Renal cortical epithelial cell (primary cell): Measurements from ENCODE around the gene SLC38A4. TPM values are rescaled to one million over a fixed set of nuclear protein-coding genes. Genes with fewer than 3 reads are reported as not detected.
"Not testable (repeated sequence)": the region's sequence is repeated elsewhere in the genome, so short reads cannot be mapped to it uniquely, and the experiment has no call there.

ENCODE experiments used
- DNase-seq: peaks from one replicate; pipeline ENCODE4 v3.0.0-alpha.2; 2011; ENCODE audit warnings: low read depth
- total RNA-seq: library from RNA; depleted of rRNA; stranded (reverse); fragments of >200 nt; gene quantifications from 2 replicates; pipeline ENCODE4 v1.2.3, GENCODE V29; 2014

SLC38A4 gene, protein sequence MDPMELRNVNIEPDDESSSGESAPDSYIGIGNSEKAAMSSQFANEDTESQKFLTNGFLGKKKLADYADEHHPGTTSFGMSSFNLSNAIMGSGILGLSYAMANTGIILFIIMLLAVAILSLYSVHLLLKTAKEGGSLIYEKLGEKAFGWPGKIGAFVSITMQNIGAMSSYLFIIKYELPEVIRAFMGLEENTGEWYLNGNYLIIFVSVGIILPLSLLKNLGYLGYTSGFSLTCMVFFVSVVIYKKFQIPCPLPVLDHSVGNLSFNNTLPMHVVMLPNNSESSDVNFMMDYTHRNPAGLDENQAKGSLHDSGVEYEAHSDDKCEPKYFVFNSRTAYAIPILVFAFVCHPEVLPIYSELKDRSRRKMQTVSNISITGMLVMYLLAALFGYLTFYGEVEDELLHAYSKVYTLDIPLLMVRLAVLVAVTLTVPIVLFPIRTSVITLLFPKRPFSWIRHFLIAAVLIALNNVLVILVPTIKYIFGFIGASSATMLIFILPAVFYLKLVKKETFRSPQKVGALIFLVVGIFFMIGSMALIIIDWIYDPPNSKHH
- total RNA-seq, result under 0.01 TPM in 1 of 2 replicates, not detected in the other

DNA sequence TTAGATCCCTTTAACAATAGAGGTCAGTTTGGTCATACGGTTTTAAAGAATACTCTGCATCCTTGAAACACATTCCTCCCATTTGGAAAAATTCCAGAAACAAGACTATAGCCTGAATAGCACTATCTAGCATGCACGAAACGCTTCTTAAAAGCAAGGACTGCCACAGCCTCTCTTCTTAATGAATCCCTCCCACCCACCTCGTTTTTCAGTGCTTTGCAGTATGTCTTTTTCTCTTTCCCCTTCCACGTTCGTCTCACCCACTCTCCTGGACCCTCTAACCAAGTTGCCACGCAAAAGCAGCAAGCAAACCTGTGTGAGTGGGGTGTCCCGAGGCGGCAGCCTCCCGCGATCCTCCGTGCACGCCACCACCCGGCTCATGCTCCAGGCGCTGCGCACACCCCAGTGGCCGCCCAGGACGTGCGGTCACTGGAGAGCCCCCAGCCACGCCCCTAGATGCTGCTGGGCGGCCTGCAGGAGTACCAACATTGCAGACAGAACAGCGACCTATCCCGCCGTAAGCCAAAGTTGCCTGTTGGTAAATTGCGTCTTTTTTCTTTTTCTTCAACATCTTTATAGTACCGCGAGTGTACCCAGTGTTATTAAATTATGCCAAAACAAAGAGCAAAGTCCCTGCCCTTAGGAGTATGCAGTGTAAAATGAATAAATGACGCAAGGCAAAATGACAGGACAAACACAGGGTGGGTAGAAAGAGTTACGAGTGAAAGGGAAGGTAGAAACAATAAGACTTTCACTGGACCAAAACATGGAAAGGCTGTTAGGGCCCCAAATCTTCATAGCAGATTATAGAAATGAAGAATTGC, at the start of gene SLC38A4:
TSS of gene SLC38A4 (minus strand) at position 407 of the 824 bp plus-strand sequence. CDS start 32,926 bp downstream, outside the sequence.
- DNase-seq, result peak; percentile 41

DNA sequence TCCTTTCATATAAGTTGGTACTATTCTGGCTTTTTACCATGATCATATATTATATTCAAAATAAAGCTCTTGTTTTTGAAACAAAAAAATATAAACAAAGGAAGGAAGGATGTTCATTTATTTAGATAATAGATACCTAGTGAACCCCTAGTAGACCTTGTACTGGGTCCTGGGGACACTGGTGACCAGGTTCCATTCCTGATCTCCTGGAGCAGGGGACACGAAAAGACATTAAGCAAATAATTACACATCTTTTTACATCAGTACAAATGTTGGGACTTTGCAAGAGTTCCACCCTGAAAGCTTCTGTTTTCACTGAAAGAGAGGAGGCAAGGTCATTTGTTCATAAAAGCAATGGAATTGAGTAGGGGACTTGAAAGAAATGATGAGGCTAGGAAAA, 49.3 kb upstream of the SLC38A4 start:
- DNase-seq, result no peak

DNA sequence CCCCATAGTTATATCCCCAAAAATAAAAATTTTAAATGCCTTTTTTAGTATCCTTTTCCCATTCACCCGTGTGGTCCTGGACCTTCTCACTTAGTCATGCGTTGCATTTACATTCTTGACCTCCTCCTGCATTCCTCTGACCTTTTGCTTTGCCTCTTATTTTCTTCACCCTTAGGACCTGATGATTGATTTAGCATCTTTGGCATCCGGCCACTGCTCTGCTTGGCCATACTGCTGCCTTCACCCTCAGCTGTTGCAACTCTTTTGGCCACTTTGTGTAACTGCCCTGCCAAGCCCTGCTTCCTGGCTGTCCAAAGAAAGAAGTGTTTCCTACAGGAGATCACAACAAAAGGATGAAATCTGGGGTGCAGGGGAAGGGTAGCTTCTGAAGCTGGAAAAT, 48.8 kb upstream of the SLC38A4 start:
- DNase-seq, result peak; percentile 66

DNA sequence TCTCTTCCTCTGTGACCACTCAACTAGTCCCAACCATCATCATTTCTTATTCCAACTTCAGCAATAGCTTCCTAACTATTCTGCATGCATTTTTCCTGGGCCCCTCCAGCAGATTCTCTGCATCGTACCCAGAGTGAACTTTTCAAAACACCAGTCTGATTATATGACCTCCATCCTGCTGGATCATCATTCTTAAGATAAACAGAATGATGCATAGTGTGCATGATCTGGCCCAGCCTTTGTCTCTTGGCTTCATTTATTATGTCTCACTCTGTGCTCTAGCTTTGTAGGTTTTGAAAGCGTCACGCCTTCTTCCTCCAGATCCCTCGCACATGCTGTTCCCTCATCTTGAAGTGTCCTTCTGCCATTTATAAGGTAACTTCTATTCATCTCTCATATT, 46.3 kb upstream of the SLC38A4 start:
- DNase-seq, result no peak

DNA sequence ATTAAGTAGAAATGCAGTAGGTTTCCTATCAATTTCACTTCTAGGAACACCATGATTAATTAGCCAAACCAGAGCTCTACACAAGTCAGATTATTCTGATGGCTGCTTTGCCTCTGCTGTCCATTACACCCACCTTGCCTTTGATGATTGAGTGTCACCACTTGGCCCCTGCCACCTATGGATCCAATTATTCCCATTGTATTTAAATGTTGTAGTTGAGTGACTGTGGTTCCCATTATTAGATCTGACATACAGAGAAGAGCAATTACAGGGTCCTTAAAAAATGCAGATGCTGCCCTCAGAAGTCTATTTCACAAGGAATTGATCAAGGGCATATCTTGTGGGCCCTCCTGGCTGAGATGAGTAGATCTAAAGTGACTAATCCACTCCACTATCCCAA, 39.5 kb upstream of the SLC38A4 start:
- DNase-seq, result no peak

DNA sequence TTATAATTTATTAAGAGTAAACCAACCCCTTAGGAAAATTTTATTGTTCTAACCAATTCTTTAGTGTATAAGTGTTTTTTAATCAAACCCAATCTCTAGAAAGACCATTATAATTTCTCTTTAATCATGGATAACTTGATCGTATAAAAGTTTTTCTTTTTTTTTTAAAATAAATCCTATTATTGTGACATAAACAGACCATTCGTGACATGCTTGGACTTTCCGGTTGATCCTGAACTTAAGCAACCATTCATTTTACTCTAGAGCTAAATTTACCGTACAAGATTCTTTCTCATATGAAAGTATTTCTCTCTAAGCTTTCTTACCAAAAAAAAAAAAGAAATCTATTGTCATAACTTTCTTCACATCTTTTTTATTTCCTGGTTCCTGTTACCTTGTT, 32.6 kb upstream of the SLC38A4 start:
- DNase-seq, result no peak

DNA sequence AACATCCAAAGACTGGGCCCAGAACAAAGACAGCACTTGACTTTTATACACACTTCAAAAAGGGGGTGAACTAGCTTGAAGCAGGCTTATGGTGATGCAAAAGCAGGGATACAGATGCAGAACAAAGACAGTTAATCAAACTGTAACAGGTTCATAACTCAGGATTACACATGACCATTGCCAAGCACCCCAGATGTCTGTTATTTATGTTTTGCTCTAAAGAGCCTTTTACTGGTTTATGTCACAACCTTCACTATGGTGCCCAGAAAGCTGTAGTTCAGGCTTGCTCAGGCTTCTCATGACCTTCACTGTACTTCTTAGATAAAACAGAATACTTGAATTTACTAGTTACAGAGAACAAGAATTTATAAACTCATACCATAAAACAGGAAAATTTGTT, 31.7 kb upstream of the SLC38A4 start:
- DNase-seq, result no peak

DNA sequence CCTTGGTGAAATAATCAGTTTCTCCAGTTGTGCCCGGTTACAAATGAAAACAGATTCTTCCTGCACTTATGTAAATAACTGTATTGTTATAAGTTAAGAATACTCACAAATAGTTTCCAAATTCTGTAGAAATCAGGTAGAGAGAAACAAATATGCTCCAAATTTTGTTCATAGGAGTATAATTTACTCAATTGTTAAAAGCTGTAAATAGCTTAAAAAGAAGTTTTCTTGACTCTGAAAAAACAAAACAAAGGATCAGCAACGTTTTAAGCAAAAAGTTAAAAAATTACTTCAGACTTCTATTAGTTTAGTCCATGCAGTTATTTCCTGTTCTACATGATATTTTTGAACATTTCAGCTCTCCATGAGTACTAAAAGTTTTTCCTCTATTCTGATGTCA, 30.0 kb upstream of the SLC38A4 start:
- DNase-seq, result no peak

DNA sequence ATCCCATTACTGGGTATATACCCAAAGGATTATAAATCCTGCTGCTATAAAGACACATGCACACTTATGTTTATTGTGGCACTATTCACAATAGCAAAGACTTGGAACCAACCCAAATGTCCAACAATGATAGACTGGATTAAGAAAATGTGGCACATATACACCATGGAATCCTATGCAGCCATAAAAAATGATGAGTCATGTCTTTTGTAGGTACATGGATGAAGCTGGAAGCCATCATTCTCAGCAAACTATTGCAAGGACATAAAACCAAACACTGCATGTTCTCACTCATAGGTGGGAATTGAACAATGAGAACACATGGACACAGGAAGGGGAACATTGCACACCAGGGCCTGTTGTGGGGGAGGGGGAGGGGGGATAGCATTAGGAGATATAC, 28.4 kb upstream of the SLC38A4 start:
- not testable (repeated sequence) for DNase-seq

DNA sequence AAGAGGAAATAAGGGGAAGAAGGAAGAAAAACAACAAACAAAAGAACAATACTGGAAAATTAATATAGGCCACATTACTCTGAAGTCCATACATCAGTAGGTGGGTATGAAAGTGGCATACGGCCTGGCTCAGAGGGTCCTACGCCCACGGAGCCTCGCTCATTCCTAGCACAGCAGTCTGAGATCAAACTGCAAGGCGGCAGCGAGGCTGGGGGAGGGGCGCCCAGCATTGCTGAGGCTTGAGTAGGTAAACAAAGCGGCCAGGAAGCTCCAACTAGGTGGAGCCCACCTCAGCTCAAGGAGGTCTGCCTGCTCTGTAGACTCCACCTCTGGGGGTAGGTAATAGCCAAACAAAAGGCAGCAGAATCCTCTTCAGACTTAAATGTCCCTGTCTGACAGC, 23.0 kb upstream of the SLC38A4 start:
- not testable (repeated sequence) for DNase-seq

DNA sequence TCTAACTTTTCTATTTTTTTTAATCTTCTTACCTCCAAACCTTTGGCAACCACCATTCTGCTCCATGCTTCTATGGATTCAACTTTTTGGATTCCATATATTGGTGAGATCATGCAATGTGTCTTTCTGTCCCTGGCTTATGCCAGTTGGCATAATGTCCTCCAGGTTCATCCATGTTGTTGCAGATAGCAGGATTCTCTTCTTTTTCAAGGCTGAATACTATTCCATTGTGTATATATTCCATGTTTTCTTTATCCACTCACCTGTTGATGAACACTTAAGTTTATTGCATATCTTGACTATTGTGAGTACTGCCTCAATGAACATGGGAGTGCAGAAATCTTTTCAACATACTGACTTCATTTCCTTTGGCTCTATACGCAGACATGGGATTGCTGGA, 21.2 kb upstream of the SLC38A4 start:
- no peak for DNase-seq

DNA sequence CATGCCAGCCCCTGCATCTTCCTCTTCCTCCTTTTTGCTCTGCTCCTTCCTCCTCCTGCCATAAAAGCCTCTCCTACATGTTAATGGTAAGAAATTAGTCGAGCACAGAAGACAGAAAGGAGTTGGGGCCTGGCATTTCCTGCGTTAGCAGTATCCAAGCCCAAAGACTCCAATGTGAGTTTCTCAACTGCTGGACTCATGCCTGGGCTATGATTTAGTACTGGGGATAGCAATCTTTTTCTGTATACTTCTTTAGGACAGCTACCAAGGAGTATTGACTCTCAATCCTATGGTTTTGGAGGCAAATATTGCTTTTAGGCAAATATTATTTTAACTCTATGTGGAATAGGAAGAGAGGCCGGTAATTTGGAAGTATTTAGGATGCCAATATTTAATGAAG, 18.0 kb upstream of the SLC38A4 start:
- DNase-seq, result no peak

DNA sequence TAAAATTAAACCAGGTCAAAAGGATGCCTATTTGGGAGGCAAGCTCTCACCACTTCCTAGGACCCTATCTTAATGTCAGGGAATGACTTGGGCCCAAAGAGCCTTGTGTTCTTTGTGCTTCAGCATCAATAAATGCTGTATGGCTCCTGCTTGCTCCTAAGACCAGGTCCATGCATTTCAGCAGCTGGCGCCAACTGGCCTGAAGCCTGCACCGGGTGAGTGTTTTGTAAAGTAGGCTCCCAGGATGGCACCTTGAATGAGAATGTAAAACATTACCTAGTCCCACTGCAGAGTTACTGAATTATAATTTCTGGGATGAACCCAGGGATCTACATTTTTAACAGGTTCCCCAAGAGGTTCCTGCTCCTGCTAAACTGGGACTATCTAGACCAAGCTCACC, 16.1 kb upstream of the SLC38A4 start:
- DNase-seq, result no peak

DNA sequence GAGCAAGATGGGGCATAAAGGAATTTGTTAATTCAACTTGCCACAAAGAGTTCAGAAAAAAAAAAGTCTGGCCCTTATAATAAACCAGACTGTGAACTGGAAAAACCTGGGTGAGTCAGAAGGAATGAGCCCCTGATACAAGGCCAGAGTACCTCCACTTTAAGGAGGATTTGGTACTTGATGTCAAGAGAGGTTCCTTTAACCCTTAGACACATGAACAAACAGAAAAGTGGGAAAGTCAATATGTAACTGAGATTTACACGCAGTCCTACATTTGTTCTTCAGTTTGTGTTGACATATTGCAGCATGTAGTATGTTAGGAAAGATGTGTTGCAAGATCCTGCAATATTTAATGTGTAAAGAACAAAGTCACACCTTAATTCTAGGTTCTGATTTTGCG, 14.2 kb upstream of the SLC38A4 start:
- no peak for DNase-seq

DNA sequence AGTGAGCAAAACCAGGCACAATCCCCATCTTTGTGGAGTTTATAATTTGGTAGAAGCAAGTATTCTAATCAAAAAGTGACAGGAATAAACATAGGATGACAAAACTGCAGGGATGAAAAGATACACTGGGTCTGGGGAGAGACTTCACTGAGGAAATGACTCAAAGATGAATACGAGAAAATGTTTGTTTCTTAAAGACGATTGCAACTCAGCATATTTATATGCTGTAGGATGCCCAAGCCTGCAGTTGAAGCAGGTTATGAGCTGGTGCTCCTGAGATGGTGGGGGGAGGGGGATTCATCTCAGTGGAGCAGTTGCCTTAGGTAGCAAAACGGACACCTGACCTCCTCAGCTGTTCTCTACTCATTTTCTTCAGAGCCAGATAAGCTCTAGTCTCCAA, 13.4 kb upstream of the SLC38A4 start:
- no peak for DNase-seq

DNA sequence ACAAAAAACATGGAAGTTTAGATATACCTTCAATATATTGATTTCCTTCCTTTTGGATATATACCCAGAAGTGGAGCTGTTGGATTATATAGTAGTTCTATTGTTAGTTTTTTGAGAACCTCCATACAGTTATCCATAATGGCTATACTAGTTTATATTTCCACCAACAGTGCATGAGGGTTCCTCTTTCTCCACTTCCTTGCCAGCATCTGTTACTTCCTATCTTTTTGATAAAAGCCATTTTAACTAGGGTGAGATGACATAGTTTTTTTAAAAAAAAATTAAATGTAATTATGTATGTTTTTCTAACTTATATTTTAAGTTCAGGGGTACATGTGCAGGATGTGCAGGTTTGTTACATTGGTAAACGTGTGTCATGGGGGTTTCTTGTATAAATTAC, 10.0 kb upstream of the SLC38A4 start:
- DNase-seq, result no peak

DNA sequence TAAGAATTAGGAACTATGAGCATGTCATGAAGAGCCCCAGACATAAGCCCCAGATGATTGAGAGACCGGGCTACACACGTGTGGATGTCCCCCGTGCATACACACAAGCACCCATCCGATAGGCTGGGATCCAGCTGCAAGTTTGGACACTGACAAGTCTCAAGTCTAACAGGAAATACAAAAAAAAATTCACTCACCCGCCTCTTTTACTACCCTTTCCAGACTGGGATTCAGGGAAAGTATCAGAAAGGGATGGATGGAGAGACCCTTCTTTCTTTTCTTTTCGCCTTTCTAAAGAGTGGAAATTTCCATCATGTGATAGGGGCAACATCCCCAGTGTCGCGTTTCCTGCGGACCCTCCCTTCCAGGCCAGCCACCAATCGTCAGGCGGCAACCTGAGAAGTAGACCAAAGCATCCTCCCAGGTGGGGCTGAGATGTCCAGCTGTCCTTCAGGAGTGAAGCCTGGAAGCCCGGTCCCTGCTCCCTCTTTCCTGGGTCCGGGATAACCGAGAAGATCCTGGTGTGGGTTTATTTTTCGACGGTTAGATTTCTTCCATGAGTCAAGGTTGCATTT, 6.4 kb upstream of the SLC38A4 start:
- DNase-seq, result no peak

DNA sequence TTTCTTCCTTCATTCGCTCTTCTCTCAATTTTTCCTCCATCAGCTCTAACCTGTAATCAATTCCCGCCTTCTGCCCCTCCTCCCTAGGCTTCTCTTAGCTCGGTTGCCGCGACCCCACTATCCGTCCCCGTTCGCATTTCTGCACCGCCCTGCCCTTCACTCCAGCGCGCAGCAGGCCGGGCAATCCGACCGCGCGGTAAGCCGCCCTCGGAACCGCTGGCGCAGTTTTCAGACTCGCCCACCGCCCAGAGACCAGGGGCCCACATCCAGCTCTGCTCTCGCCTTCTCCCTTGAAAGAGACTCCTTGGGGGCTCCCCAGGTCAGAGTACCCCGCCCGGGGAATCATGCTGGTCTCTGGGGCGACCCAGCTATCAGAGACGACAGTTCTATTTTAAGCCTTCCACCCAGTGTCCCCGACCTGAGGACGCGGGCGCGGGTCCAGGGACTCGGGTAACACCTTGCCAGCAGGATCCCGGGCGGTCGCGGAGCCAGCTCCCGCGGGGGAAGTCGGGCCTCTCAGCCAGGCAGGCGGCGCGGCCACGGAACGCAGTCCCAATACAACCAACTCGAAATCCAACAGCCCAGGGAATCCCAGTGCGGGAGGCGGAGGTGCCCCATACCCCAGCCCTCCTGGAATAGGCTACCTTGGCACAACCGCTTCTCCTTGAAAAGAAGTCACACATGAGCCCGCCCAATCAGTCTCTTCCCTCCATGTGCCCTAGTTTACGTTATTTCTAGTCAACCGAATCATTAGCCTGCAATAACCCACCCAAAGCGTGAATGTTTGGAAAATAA, 5.7 kb upstream of the SLC38A4 start:
- no peak for DNase-seq

DNA sequence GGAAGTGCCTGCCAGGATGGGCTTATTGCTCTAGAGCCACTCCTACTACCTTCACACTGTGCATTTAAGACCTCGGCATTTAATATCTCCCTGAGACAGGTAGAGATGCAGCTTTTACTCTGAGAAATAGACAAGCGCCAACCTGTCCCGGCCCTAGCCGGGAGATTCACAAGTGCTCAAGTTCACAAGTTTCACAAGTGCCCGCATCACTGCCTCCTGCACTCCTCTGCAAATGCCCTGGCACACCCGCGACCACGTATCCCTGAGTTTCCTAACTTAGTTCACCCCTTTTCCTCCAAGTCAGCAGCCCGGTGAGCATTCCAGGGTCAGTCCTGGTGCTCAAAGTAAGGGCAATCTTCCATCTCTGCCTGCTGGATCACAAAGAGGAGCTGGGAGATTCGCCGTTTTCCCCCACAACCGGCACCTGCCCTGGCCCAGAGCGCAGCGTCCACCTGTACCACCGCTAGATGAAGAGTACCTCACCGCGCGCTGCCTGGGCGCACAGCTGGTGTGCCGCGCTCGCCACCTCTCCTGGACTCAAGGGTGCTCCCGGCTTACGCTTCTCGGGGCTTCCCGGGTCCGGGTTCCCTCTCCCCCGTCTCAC, 5.0 kb upstream of the SLC38A4 start:
- no peak for DNase-seq

DNA sequence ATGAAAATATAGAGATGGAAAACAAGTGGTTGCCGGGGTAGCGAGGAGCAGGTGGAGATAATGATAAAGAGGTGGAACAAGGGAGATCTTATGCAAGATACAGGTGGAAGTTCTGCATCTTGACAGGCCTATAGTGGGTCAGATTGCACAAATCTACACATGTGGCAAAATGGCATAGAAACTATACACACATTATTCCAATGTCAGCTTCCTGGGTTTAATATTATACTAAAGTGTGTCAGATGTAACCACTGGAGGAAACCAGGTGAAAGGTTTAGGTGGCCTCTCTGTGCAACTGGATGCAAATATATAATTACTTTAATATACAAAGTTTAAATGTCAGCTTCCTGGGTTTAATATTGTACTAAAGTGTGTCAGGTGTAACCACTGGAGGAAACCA, 1.1 kb downstream of the SLC38A4 start:
- no peak for DNase-seq

DNA sequence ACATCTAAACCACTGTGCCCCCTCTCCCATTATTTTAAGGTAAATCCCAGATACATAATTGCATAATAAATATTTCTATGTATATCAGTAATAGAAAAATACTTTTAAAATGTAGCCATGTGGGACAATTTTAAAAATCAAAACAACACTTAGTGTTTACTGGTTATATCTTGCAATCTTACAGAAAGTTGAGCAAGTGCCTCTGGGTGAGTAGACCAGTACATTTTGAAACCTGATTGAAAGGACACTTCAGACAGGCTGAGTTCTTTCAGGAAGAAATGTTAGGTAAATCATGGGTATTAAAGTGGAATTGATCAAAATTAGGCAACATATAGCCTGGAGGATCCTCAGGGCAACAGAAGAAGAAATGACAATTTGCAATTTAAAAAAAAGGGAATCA, 7.2 kb downstream of the SLC38A4 start:
- DNase-seq, result no peak
